Heart left ventricle (tissue), 16 donors: ENCODE measurements around the gene ABLIM2. TPM values are rescaled to one million over a fixed set of nuclear protein-coding genes. Genes with fewer than 3 reads are reported as not detected.
A peak's percentile ranks its signal among the peaks of the same experiment; 100 is the strongest.

Experiments used
- ATAC-seq, 4 donors: fragments of 200-7000 bp; cut with Tn5 transposase; one replicate each; pipeline ENCODE4 v1.9.1; 2020 to 2022; ENCODE audit warnings: moderate library complexity in 4 of 4, mild to moderate bottlenecking in 3 of 4, moderate number of reproducible peaks in 1 of 4
- DNase-seq, 5 donors: peaks; one replicate each; pipeline ENCODE4 v3.0.0-alpha.2; 2020
- H3K27ac ChIP-seq, 12 donors: fragments of 200-600 bp; sonication (generic) in 4 of 12; one replicate each; pipeline versions ENCODE4 v1.5.0 to v1.8.0; 2016 to 2022; ENCODE audit warnings: mild to moderate bottlenecking in 2 of 12
- H3K27me3 ChIP-seq, 9 donors: fragments of 200-600 bp; sonication (generic) in 2 of 9; one replicate each; pipeline versions ENCODE4 v1.5.1 to v1.8.0; 2016 to 2022; ENCODE audit warnings: mild to moderate bottlenecking in 3 of 9
- H3K36me3 ChIP-seq, 9 donors: fragments of 200-600 bp; sonication (generic) in 2 of 9; one replicate each; pipeline versions ENCODE4 v1.5.0 to v1.8.0; 2018 to 2022; ENCODE audit warnings: mild to moderate bottlenecking in 2 of 9
- H3K4me1 ChIP-seq, 12 donors: fragments of 200-600 bp; sonication (generic) in 4 of 12; one replicate each; pipeline versions ENCODE4 v1.5.0 to v1.8.0; 2016 to 2022; ENCODE audit warnings: mild to moderate bottlenecking in 3 of 12
- H3K4me3 ChIP-seq, 12 donors: fragments of 200-600 bp; sonication (generic) in 4 of 12; one replicate each; pipeline versions ENCODE4 v1.5.0 to v1.8.0; 2017 to 2022; ENCODE audit warnings: mild to moderate bottlenecking in 9 of 12, moderate library complexity in 4 of 12
- H3K9me3 ChIP-seq, 12 donors: fragments of 200-600 bp; sonication (generic) in 4 of 12; one replicate each; pipeline versions ENCODE4 v1.5.0 to v1.8.0; 2016 to 2022; ENCODE audit warnings: mild to moderate bottlenecking in 1 of 12
- CTCF ChIP-seq, 12 donors: fragments of 200-600 bp; sonication (generic) in 4 of 12; IDR thresholded peaks; one replicate each; pipeline versions ENCODE4 v1.5.0 to v1.8.0; 2018 to 2022; ENCODE audit warnings: antibody characterized with exemption in 12 of 12, mild to moderate bottlenecking in 5 of 12
- POLR2A ChIP-seq, 2 donors: fragments of 450-650 bp; IDR thresholded peaks; one replicate each; pipeline ENCODE4 v1.6.1; 2017; ENCODE audit warnings: antibody characterized with exemption in 2 of 2, mild to moderate bottlenecking in 2 of 2, moderate library complexity in 2 of 2
- WGBS, 4 donors: extraction: QIAGEN DNeasy Blood & Tissue Kit in 2 of 4; methylation state at CpG; one replicate each; pipeline versions ENCODE4 v1.1.5 to v1.1.7; 2013 to 2018; 5-methylcytosine and 5-hydroxymethylcytosine counted together
- intact Hi-C, 10 donors: fragments of 100-400 bp; cut with DNase I; formaldehyde crosslinking; loops; one replicate each; pipeline versions ENCODE4 v1.11.1 to v1.14.2; 2022
- long read RNA-seq, 3 donors: library from polyadenylated mRNA; unstranded; transcript quantifications; one replicate each; pipeline ENCODE4 v2.0.0, GENCODE V29; 2020 to 2021
- polyA plus RNA-seq, 2 donors: library from polyadenylated mRNA; stranded (reverse); fragments of 200-250 nt; gene quantifications; one replicate each; pipeline ENCODE4 v1.2.3, GENCODE V29; 2013
- total RNA-seq, 9 donors: library from RNA; depleted of rRNA in 2 of 9; stranded (reverse); fragments of >200 nt in 2 of 9; fragmentation: NEBNext Ultra II Directional in 3 of 9; extraction: Animal tissue kit (Norgen Biotek cat#: 25700) in 3 of 9; gene quantifications; one replicate each; pipeline versions ENCODE4 v1.1.0 to v1.2.4, GENCODE V29; 2016 to 2023
- donor health status: ischemic (EF 13 %, LVEDD 7.1; RV severe dilation, severe dysfunction).
- donor health status: healthy with polysubstance abuse.
- donor health status: DM: no; HTN: yes; CAD: no.
- donor health status: DM: no; HTN: no; CAD: no.
- donor health status: ischemic (EF 25% LVEDD 6.9; RV normal size, moderate dysfunction).
- donor health status: ischemic (EF 25% LVEDD 5.7; RV mildly dilated, moderate dysfunction).
- donor health status: healthy.
- donor health status: DM: yes; HTN: yes; CAD: no.
- donor health status: ischemic (EF 35%, LVEDD 5.7; RV mildly dilated, moderate dysfunction).
- donor health status: nonischemic (EF 11% LVEDD 7.7; RV severe dilation, severe dysfunction).
- donor health status: DM: yes; HTN: yes; CAD: no.
- donor health status: PGD.
- donor health status: ischemic (EF 29% LVEDD 5.4; RV normal size, mild dysfunction).
- donor health status: nonischemic (EF 23%, LVEDD 6.1; RV moderate dilation, normal function).

ABLIM2 gene
- total RNA-seq, result 10 to 100 TPM; 14.3 to 25.8 (median 18.4) TPM
- 10 to 100 TPM; 11.1 to 27.9 TPM for polyA plus RNA-seq
- long read RNA-seq, donor 1, partial matches to known transcripts, result 4 of 9 reads
- long read RNA-seq, donor 1, other reads (novel, unspliced or antisense), result 5 of 9 reads
- long read RNA-seq, donor 2, partial matches to known transcripts, result 1 of 2 reads
- long read RNA-seq, donor 2, other reads (novel, unspliced or antisense), result 1 of 2 reads
- long read RNA-seq, donor 3, partial matches to known transcripts, result 2 of 5 reads
- long read RNA-seq, donor 3, other reads (novel, unspliced or antisense), result 3 of 5 reads

- ATAC-seq, result peak; percentile 97 to 98 (median 98)
- TF ChIP-seq POLR2A (IDR thresholded peaks at IDR 0.05) (peak; percentile 14 to 89), CTCF (IDR thresholded peaks at IDR 0.05) (peak in 1 of 12 donors; percentile 11)
- WGBS, 4 donors, result 0 to 1% (median 0%) methylated on average over 41 to 96 of the region's 96 CpGs
- Histone ChIP-seq H3K36me3 (no peaks in the 10 kb centered on the region), H3K27ac (peak within 1 kb of the TSS in 11 of 12 donors; percentile 46 to 91 (median 74)), H3K27me3 (peaks cover 0 to 14% (median 2%) of the 10 kb centered on the region in 9 donors), H3K4me1 (peaks cover 5 to 35% (median 21%) of the 10 kb centered on the region in 12 donors), H3K4me3 (peak within 1 kb of the TSS; percentile 63 to 99 (median 74)), H3K9me3 (no peaks in the 10 kb centered on the region)
- intact Hi-C loops, result loop anchor here in 2 of 10 donors (5.0 kb wide), 2 partner anchors 47 to 107 kb away; no protein-coding TSS in a partner anchor
- peak; percentile 98 to 100 (median 98) for DNase-seq
Observed at GRCh38 chr4:8158710-8159536, at the start of gene ABLIM2. TSS of gene ABLIM2 (minus strand) at chr4:8158813. CDS start at chr4:8158689, 124 bp downstream.

DNA sequence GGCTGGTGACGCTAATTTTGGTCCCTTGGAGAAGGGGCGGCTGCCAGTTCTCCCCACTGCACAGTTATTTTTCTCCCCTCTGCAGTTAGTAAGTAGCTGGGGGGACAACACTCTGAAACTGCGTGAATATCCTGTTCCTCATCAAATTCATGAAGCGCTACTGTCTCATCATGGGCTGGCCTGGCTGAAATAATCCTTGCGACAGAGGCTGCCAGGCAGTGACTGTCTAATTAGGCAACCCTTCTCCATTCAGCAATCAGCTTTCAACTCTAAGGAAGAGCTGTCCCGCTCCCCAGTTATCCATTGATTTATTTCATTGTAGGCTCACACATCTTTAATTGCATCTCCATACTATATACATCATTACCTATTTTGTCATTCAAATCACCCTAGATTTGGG lies 48.7 kb upstream of the ABLIM2 start:
- H3K27ac ChIP-seq, result no peak overlapping the region
- H3K4me3 ChIP-seq, result no peak overlapping the region
- H3K36me3 ChIP-seq, result peaks cover 0 to 47% (median 0%) of the 10 kb centered on the region in 9 donors
- no peaks in the 10 kb centered on the region for H3K27me3 ChIP-seq
- 91 to 96% (median 93%) methylated on average over 6 of the region's 6 CpGs for WGBS, 4 donors
- DNase-seq (no peak), ATAC-seq (no peak)
- TF ChIP-seq POLR2A (IDR thresholded peaks at IDR 0.05), result no peak
- TF ChIP-seq CTCF (IDR thresholded peaks at IDR 0.05), result no peak
- peaks cover 0 to 51% (median 0%) of the 10 kb centered on the region in 12 donors for H3K4me1 ChIP-seq
- H3K9me3 ChIP-seq, result no peaks in the 10 kb centered on the region
- intact Hi-C loops, result no loop called here

DNA sequence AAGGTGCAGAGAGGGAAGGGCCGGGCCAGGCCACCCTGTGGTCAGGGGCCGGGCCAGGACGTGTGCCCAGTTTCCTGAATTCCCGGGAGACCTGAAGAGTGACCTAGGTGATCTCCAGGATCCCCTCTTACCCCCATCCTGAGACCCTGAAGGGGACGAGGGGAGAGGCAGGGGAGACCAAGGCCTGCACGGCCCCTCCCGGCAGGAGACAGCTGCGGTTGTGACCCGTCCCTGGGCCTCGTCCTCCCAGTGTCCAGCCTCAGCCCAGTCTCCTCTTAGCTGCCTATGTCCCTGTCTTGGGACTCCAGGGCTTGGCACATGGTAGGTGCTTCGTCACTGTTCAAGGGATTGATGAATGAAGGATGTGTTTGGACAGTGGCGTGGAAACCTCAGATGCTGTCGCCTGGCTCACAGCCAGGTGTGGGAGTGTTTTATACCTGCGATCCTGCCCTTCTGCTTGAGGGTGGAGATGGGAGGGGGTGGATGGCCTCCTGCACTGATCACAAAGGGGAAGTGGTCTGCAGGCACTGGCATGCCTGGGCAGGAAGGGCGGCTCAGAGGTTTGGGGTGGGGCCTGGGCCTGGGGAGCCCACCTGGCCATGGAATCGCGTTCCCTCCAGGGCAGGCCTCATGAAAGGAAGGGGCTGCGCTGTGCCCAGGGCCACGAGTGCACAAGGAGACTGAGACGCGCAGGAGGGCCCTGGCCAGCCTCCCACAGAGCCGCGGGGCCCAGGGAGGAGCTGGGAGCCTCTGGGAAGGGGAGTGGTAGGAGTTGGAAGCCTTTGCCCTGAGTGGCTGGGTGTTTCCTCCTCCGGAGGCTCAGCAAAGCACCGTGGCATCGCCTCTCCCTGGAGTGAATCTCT lies 47.4 kb upstream of the ABLIM2 start:
- DNase-seq (peak in 1 of 5 donors; percentile 51), ATAC-seq (no peak)
- Histone ChIP-seq H3K9me3 (no peaks in the 10 kb centered on the region), H3K4me3 (no peak overlapping the region), H3K27me3 (no peaks in the 10 kb centered on the region), H3K36me3 (peaks cover 0 to 44% (median 0%) of the 10 kb centered on the region in 9 donors), H3K4me1 (peaks cover 0 to 65% (median 5%) of the 10 kb centered on the region in 12 donors), H3K27ac (no peak overlapping the region)
- WGBS, 4 donors, result 71 to 88% (median 75%) methylated on average over 21 to 26 of the region's 26 CpGs
- no peak for TF ChIP-seq CTCF (IDR thresholded peaks at IDR 0.05)
- no peak for TF ChIP-seq POLR2A (IDR thresholded peaks at IDR 0.05)
- intact Hi-C loops, result no loop called here
